ENCODE measurements around the gene TNIK.

DNA sequence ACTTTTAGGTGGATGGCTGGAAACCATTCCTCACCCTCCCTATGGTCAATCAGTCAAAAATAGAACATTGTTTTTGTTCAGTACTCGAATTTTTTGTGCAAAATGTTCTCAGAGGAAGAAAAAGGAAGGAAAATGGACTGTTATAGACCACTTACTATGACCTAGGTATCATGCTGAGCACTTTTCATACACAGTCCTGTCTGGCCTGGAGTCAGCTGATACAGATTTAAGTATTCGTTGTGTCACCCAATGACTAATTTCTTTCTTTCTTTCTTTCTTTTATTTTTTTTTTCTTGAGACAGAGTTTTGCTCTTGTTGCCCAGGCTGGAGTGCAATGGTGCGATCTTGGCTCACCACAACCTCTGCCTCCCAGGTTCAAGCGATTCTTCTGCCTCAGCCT, 29.1 kb upstream of the TNIK start:
- TF ChIP-seq POLR2A (IDR thresholded peaks at IDR 0.05) (no peak), POLR2AphosphoS5 (IDR thresholded peaks at IDR 0.05) (no peak)
